Measurements from ENCODE around the gene GPR108.
A peak's percentile ranks its signal among the peaks of the same experiment; 100 is the strongest.

GPR108 gene

GRCh38 chr19:6743714-6744380, 6.5 kb upstream of the GPR108 start:
- no peaks in the 10 kb centered on the region for H3K9me3 ChIP-seq (ENCODE audit: severe bottlenecking)
- H3K4me1 ChIP-seq (ENCODE audit: insufficient read depth, poor library complexity, severe bottlenecking) = peaks cover 25% of the 10 kb centered on the region
- peaks cover 75% of the 10 kb centered on the region for H3K36me3 ChIP-seq (ENCODE audit: low read depth)
- no peaks in the 10 kb centered on the region for H3K27me3 ChIP-seq (ENCODE audit: insufficient read depth, poor library complexity, severe bottlenecking)
- peak overlapping the region; percentile 93 for H3K27ac ChIP-seq (ENCODE audit: poor library complexity, severe bottlenecking)
- DNase-seq (ENCODE audit: low spot score) (no peak), ATAC-seq (ENCODE audit: low read depth) (no peak)
- no peak overlapping the region for H3K4me3 ChIP-seq (ENCODE audit: severe bottlenecking)
- TF ChIP-seq CTCF (IDR thresholded peaks at IDR 0.05; ENCODE audit: poor library complexity, severe bottlenecking) = no peak

DNA sequence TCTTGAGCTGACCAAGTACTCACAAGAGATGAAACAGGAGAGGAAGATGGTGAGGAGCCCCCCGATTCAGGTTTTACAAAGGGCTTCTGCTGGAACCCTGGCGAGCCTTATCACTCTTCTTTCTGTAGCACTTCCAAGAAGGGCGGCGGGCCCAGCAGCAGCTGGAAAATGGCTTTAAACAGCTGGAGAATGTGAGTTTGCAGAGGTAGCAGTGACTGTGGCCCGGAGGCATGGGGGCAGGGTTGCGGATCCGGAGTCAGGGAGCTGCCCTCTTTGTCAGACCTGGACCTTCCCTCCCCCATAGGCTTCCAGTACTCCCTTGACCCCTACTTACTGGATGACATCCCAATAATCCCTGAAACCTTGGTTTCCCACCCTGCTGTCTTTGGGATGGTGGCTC, 5.7 kb upstream of the GPR108 start:
- TF ChIP-seq CTCF (IDR thresholded peaks at IDR 0.05; ENCODE audit: poor library complexity, severe bottlenecking) = no peak
- peaks cover 67% of the 10 kb centered on the region for H3K36me3 ChIP-seq (ENCODE audit: low read depth)
- H3K27me3 ChIP-seq (ENCODE audit: insufficient read depth, poor library complexity, severe bottlenecking) = no peaks in the 10 kb centered on the region
- ATAC-seq (ENCODE audit: low read depth) (no peak), DNase-seq (ENCODE audit: low spot score) (no peak)
- H3K4me3 ChIP-seq (ENCODE audit: severe bottlenecking) = no peak overlapping the region
- peak overlapping the region; percentile 93 for H3K27ac ChIP-seq (ENCODE audit: poor library complexity, severe bottlenecking)
- no peaks in the 10 kb centered on the region for H3K9me3 ChIP-seq (ENCODE audit: severe bottlenecking)
- H3K4me1 ChIP-seq (ENCODE audit: insufficient read depth, poor library complexity, severe bottlenecking) = peaks cover 33% of the 10 kb centered on the region

DNA sequence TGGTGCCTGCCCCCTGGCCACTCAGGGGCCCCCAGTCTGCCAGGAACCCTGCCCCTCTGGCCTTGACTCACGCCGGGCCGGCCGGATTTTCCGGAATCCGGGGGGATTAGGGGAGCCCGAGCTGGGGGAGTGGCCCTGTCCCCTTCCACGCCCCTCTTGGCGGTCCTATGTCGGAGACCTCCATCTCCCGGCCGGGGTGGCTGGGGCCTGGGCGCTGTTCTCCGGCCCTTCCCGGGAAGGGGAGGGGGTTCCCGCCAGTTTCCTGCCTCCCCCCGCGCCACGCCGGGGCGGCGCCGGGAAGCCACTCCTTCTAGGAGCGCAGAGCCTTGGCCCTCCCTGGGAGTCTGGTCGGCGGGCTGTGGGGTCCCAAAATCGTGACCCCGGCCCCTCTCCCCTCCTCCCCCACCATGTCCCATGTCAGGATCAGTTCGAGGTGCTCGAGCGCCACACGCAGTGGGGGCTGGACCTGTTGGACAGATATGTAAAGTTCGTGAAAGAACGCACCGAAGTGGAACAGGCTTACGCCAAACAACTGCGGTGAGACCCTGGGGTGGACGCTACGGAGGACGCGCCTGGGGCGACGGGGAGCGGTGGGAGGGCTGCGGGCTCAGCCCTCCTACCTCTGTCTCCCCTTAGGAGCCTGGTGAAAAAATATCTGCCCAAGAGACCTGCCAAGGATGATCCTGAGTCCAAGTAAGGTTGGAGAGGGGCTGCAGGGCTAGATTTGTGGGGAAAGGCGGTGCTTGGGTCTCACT, 3.4 kb upstream of the GPR108 start:
- Histone ChIP-seq H3K4me1 (ENCODE audit: insufficient read depth, poor library complexity, severe bottlenecking) (peaks cover 35% of the 10 kb centered on the region), H3K36me3 (ENCODE audit: low read depth) (peaks cover 46% of the 10 kb centered on the region), H3K27ac (ENCODE audit: poor library complexity, severe bottlenecking) (peak overlapping the region; percentile 85), H3K27me3 (ENCODE audit: insufficient read depth, poor library complexity, severe bottlenecking) (no peaks in the 10 kb centered on the region), H3K4me3 (ENCODE audit: severe bottlenecking) (peak overlapping the region; percentile 93), H3K9me3 (ENCODE audit: severe bottlenecking) (no peaks in the 10 kb centered on the region)
- DNase-seq (ENCODE audit: low spot score) (no peak), ATAC-seq (ENCODE audit: low read depth) (no peak)
- no peak for TF ChIP-seq CTCF (IDR thresholded peaks at IDR 0.05; ENCODE audit: poor library complexity, severe bottlenecking)

- H3K36me3 ChIP-seq (ENCODE audit: low read depth) = peaks cover 41% of the 10 kb centered on the region
- peak overlapping the region; percentile 85 for H3K27ac ChIP-seq (ENCODE audit: poor library complexity, severe bottlenecking)
- H3K4me1 ChIP-seq (ENCODE audit: insufficient read depth, poor library complexity, severe bottlenecking) = peaks cover 30% of the 10 kb centered on the region
- peak overlapping the region; percentile 93 for H3K4me3 ChIP-seq (ENCODE audit: severe bottlenecking)
- no peaks in the 10 kb centered on the region for H3K27me3 ChIP-seq (ENCODE audit: insufficient read depth, poor library complexity, severe bottlenecking)
- H3K9me3 ChIP-seq (ENCODE audit: severe bottlenecking) = no peaks in the 10 kb centered on the region
- DNase-seq (ENCODE audit: low spot score) = no peak
- no peak for ATAC-seq (ENCODE audit: low read depth)
- no peak for TF ChIP-seq CTCF (IDR thresholded peaks at IDR 0.05; ENCODE audit: poor library complexity, severe bottlenecking)
Measured at GRCh38 chr19:6739883-6740588, 2.7 kb upstream of the GPR108 start.
